Measurements from ENCODE around the gene ARHGEF26. TPM values are rescaled to one million over a fixed set of nuclear protein-coding genes. Genes with fewer than 3 reads are reported as not detected.

The ARHGEF26 gene
- total RNA-seq, 1 experiment from 2014 or later, result 13.7 TPM

DNA sequence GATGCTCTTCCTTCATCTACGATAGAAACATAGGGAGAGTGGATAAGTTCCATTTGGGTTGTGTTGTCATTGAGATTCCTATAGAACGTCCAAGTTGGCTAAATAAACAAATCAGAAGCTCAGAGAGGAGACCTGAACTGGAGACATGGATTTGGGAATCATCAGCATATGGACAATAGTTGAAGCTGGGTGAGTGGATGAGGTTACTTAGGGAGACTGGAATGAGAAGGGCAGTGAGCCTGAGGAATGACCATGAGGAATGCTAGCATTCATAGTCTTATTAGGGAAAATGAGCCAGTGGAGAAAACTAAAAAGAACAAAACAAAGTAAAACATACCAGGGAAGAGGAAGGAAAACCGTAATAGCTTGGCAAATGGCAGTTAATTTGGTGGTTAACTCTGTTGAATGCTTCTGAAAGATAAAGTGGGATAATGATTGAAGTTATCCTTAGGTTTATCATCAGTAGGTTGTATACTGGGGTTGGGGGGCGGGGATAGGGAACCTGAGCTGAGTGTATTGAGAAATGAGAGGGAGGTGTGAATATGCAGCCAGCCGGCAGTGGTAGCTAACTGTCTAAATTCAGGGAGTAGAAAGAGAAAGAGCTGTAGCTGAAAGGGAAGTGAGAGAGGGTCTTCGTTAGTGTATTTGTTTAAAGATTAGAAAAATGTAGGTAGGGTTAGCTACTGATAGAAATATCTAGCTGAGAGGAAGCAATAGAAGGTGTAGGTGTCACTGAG lies 74.6 kb downstream of the ARHGEF26 start:
- H3K27ac ChIP-seq (ENCODE audit: insufficient read length, low read depth, low read length), result no peak overlapping the region
- no peak overlapping the region for H2AFZ ChIP-seq (ENCODE audit: low read length)
- H3K79me2 ChIP-seq (ENCODE audit: insufficient read depth, low read length), result no peaks in the 10 kb centered on the region
- Mint-ChIP-seq H3K4me3 (no peak overlapping the region), H3K27me3 (ENCODE audit: low read depth) (no peaks in the 10 kb centered on the region), H3K27ac (peak overlapping the region; percentile 3 to 51 (median 41); a peak in 6 of 7 replicates), H3K4me1 (peaks cover 15 to 16% of the 10 kb centered on the region in 2 experiments), H3K9me3 (peaks cover 2 to 3% of the 10 kb centered on the region in 2 experiments; a peak in 3 of 5 replicates), H3K36me3 (ENCODE audit: insufficient read depth in 1 of 3, low read depth in 3 of 3) (peaks cover 24 to 30% (median 28%) of the 10 kb centered on the region in 3 experiments)
- H3K4ac ChIP-seq (ENCODE audit: low read depth, low read length), result no peak overlapping the region
- no peak overlapping the region for H2BK15ac ChIP-seq (ENCODE audit: low read depth, low read length)
- no peak overlapping the region for H3K14ac ChIP-seq (ENCODE audit: insufficient read depth, low read length)
- no peaks in the 10 kb centered on the region for H3K27me3 ChIP-seq (ENCODE audit: insufficient read depth, low read length)
- no peak overlapping the region for H2BK120ac ChIP-seq (ENCODE audit: low read depth, low read length, poor library complexity, severe bottlenecking)
- H3K9me3 ChIP-seq (ENCODE audit: control insufficient read depth, low read depth, low read length), result no peaks in the 10 kb centered on the region
- no peak overlapping the region for H2AK5ac ChIP-seq (ENCODE audit: insufficient read length, low read length)
- no peak overlapping the region for H3T11ph ChIP-seq (ENCODE audit: low read length)
- H4K20me1 ChIP-seq (ENCODE audit: control insufficient read depth, insufficient read depth, insufficient read length), result no peaks in the 10 kb centered on the region
- H2BK20ac ChIP-seq (ENCODE audit: low read depth, low read length, poor library complexity, severe bottlenecking), result no peak overlapping the region
- H3K23ac ChIP-seq (ENCODE audit: insufficient read length, low read depth, low read length), result no peak overlapping the region
- no peaks in the 10 kb centered on the region for H3K23me2 ChIP-seq (ENCODE audit: insufficient read length, low read depth, low read length, poor library complexity, severe bottlenecking)
- H2BK12ac ChIP-seq (ENCODE audit: insufficient read length, low read depth, low read length), result no peak overlapping the region
- no peak overlapping the region for H4K5ac ChIP-seq (ENCODE audit: insufficient read length, low read depth, low read length)
- no peak overlapping the region for H3K4me2 ChIP-seq (ENCODE audit: insufficient read depth, insufficient read length, low read length)
- H4K91ac ChIP-seq (ENCODE audit: insufficient read length, low read depth, low read length), result no peak overlapping the region
- TF ChIP-seq, protein P1, sequence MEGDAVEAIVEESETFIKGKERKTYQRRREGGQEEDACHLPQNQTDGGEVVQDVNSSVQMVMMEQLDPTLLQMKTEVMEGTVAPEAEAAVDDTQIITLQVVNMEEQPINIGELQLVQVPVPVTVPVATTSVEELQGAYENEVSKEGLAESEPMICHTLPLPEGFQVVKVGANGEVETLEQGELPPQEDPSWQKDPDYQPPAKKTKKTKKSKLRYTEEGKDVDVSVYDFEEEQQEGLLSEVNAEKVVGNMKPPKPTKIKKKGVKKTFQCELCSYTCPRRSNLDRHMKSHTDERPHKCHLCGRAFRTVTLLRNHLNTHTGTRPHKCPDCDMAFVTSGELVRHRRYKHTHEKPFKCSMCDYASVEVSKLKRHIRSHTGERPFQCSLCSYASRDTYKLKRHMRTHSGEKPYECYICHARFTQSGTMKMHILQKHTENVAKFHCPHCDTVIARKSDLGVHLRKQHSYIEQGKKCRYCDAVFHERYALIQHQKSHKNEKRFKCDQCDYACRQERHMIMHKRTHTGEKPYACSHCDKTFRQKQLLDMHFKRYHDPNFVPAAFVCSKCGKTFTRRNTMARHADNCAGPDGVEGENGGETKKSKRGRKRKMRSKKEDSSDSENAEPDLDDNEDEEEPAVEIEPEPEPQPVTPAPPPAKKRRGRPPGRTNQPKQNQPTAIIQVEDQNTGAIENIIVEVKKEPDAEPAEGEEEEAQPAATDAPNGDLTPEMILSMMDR (conservative IDR thresholded peaks at IDR 0.05), result no peak
- peaks cover 5% of the 10 kb centered on the region; the same call in 1 of the 2 replicates for H3K4me1 ChIP-seq (ENCODE audit: insufficient read depth, low read length)
- no peak overlapping the region for H4K8ac ChIP-seq (replicated peaks; ENCODE audit: insufficient read length, low read depth, low read length)
- DNase-seq, result no peak
- WGBS (ENCODE audit: extremely low coverage, insufficient read length, low lambda C conversion rate), result 100% methylated on average over 1 of the region's 6 CpGs
- H2BK5ac ChIP-seq (ENCODE audit: insufficient read length, low read length), result no peak overlapping the region
- no peak overlapping the region for H3K56ac ChIP-seq (ENCODE audit: insufficient read length, low read depth, low read length)
- no peak overlapping the region for H3K9ac ChIP-seq (ENCODE audit: extremely low read depth, insufficient read length, low read length)
- H3K18ac ChIP-seq (ENCODE audit: insufficient read length, low read depth, low read length), result no peak overlapping the region
- no peaks in the 10 kb centered on the region for H3K79me1 ChIP-seq (ENCODE audit: insufficient read depth, low read depth, low read length, poor library complexity, severe bottlenecking)

Data from H9 (cell line).